Lower leg skin (tissue), 3 donors: Measurements from ENCODE around the gene RAG2.

Experiments used
- POLR2A ChIP-seq, 2 donors: fragments of 450-650 bp; IDR thresholded peaks; one replicate each; pipeline ENCODE4 v1.6.1; 2016 to 2017; ENCODE audit warnings: antibody characterized with exemption in 2 of 2, mild to moderate bottlenecking in 1 of 2, moderate library complexity in 1 of 2
- TF ChIP-seq, protein P1 (sequence below), 3 donors: fragments of 450-650 bp; IDR thresholded peaks; one replicate each; pipeline ENCODE4 v1.5.1; 2016; ENCODE audit warnings: antibody characterized with exemption in 3 of 3, mild to moderate bottlenecking in 3 of 3, moderate library complexity in 2 of 3

DNA sequence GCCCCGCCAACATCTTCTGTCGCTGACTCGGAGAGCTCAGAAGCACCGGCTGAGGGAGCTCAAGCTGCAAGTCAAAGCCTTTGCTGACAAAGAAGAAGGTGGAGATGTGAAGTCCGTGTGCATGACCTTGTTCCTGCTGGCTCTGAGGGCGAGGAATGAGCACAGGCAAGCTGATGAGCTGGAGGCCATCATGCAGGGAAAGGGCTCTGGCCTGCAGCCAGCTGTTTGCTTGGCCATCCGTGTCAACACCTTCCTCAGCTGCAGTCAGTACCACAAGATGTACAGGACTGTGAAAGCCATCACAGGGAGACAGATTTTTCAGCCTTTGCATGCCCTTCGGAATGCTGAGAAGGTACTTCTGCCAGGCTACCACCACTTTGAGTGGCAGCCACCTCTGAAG is 23.6 kb downstream of the RAG2 start:
- TF ChIP-seq, protein P1, sequence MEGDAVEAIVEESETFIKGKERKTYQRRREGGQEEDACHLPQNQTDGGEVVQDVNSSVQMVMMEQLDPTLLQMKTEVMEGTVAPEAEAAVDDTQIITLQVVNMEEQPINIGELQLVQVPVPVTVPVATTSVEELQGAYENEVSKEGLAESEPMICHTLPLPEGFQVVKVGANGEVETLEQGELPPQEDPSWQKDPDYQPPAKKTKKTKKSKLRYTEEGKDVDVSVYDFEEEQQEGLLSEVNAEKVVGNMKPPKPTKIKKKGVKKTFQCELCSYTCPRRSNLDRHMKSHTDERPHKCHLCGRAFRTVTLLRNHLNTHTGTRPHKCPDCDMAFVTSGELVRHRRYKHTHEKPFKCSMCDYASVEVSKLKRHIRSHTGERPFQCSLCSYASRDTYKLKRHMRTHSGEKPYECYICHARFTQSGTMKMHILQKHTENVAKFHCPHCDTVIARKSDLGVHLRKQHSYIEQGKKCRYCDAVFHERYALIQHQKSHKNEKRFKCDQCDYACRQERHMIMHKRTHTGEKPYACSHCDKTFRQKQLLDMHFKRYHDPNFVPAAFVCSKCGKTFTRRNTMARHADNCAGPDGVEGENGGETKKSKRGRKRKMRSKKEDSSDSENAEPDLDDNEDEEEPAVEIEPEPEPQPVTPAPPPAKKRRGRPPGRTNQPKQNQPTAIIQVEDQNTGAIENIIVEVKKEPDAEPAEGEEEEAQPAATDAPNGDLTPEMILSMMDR (IDR thresholded peaks at IDR 0.05) = no peak
- TF ChIP-seq POLR2A (IDR thresholded peaks at IDR 0.05) = no peak
